HAP-1 (cell line): ENCODE data around the gene ACOXL.

Experiments used
- DNase-seq, 2 experiments: peaks; one replicate each; pipeline ENCODE4 v3.0.0-alpha.2; 2016 to 2020; ENCODE audit warnings: low spot score in 2 of 2
- H3K27me3 ChIP-seq: fragments of 250-450 bp; sonication (Bioruptor Pico); 2 replicates; pipeline ENCODE4 v1.5.1; 2020; ENCODE audit warnings: low read depth, mild to moderate bottlenecking, moderate library complexity
- H3K36me3 ChIP-seq: fragments of 250-450 bp; sonication (Bioruptor Pico); replicated peaks from 2 replicates; pipeline ENCODE4 v1.5.1; 2020; ENCODE audit warnings: mild to moderate bottlenecking
- H3K4me1 ChIP-seq: fragments of 250-450 bp; sonication (Bioruptor Pico); 2 replicates; pipeline ENCODE4 v1.5.1; 2020; ENCODE audit warnings: mild to moderate bottlenecking
- H3K4me3 ChIP-seq: fragments of 250-450 bp; sonication (Bioruptor Pico); 2 replicates; pipeline ENCODE4 v1.5.1; 2020; ENCODE audit warnings: mild to moderate bottlenecking, moderate library complexity
- H3K9me3 ChIP-seq: fragments of 250-450 bp; sonication (Bioruptor Pico); 2 replicates; pipeline ENCODE4 v1.5.1; 2020; ENCODE audit warnings: mild to moderate bottlenecking, moderate library complexity
- in situ Hi-C: fragments of 300-500 bp; cut with MboI; formaldehyde crosslinking; loops from 3 replicates; pipeline ENCODE4 v1.14.3; 2020; ENCODE audit warnings: low sequenced_read_pairs, inconsistent platforms, mixed read lengths

The ACOXL gene

GRCh38 chr2:110712737-110713136, 19.6 kb upstream of the ACOXL start:
- no peak for DNase-seq
- no peaks in the 10 kb centered on the region for H3K9me3 ChIP-seq
- H3K4me1 ChIP-seq = no peaks in the 10 kb centered on the region
- H3K4me3 ChIP-seq = no peak overlapping the region
- in situ Hi-C loops = no loop called here
- H3K27me3 ChIP-seq = peaks cover 4% of the 10 kb centered on the region; the same call in 1 of the 2 replicates
- no peaks in the 10 kb centered on the region for H3K36me3 ChIP-seq

GRCh38 chr2:110713513-110714362, 18.6 kb upstream of the ACOXL start:
- Histone ChIP-seq H3K27me3 (peaks cover 4% of the 10 kb centered on the region; the same call in 1 of the 2 replicates), H3K4me1 (no peaks in the 10 kb centered on the region), H3K4me3 (no peak overlapping the region), H3K36me3 (no peaks in the 10 kb centered on the region), H3K9me3 (no peaks in the 10 kb centered on the region)
- in situ Hi-C loops = no loop called here
- DNase-seq = no peak

GRCh38 chr2:110714452-110715224, 17.7 kb upstream of the ACOXL start:
- Histone ChIP-seq H3K4me3 (no peak overlapping the region), H3K4me1 (no peaks in the 10 kb centered on the region), H3K27me3 (peaks cover 4% of the 10 kb centered on the region; the same call in 1 of the 2 replicates), H3K36me3 (no peaks in the 10 kb centered on the region), H3K9me3 (no peaks in the 10 kb centered on the region)
- in situ Hi-C loops = no loop called here
- no peak for DNase-seq

- no peaks in the 10 kb centered on the region for H3K36me3 ChIP-seq
- H3K9me3 ChIP-seq = no peaks in the 10 kb centered on the region
- H3K4me1 ChIP-seq = no peaks in the 10 kb centered on the region
- in situ Hi-C loops = no loop called here
- no peaks in the 10 kb centered on the region for H3K27me3 ChIP-seq
- no peak overlapping the region for H3K4me3 ChIP-seq
- no peak for DNase-seq
Observed at GRCh38 chr2:110716959-110717645, 15.3 kb upstream of the ACOXL start.

- H3K4me3 ChIP-seq = no peak overlapping the region
- H3K27me3 ChIP-seq = no peaks in the 10 kb centered on the region
- DNase-seq = no peak
- no peaks in the 10 kb centered on the region for H3K36me3 ChIP-seq
- in situ Hi-C loops = no loop called here
- no peaks in the 10 kb centered on the region for H3K4me1 ChIP-seq
- H3K9me3 ChIP-seq = no peaks in the 10 kb centered on the region
Observed at GRCh38 chr2:110717734-110718133, 14.6 kb upstream of the ACOXL start.

GRCh38 chr2:110718382-110718781, 14.0 kb upstream of the ACOXL start:
- no peaks in the 10 kb centered on the region for H3K9me3 ChIP-seq
- H3K36me3 ChIP-seq = no peaks in the 10 kb centered on the region
- in situ Hi-C loops = no loop called here
- no peaks in the 10 kb centered on the region for H3K27me3 ChIP-seq
- no peak for DNase-seq
- H3K4me3 ChIP-seq = no peak overlapping the region
- no peaks in the 10 kb centered on the region for H3K4me1 ChIP-seq

GRCh38 chr2:110718990-110719389, 13.4 kb upstream of the ACOXL start:
- Histone ChIP-seq H3K9me3 (no peaks in the 10 kb centered on the region), H3K4me3 (no peak overlapping the region), H3K4me1 (no peaks in the 10 kb centered on the region), H3K36me3 (no peaks in the 10 kb centered on the region), H3K27me3 (no peaks in the 10 kb centered on the region)
- in situ Hi-C loops = no loop called here
- no peak for DNase-seq

GRCh38 chr2:110720547-110720946, 11.8 kb upstream of the ACOXL start:
- no peaks in the 10 kb centered on the region for H3K27me3 ChIP-seq
- DNase-seq = no peak
- no peak overlapping the region for H3K4me3 ChIP-seq
- no peaks in the 10 kb centered on the region for H3K36me3 ChIP-seq
- no peaks in the 10 kb centered on the region for H3K9me3 ChIP-seq
- no peaks in the 10 kb centered on the region for H3K4me1 ChIP-seq
- in situ Hi-C loops = no loop called here

GRCh38 chr2:110724820-110725219, 7.6 kb upstream of the ACOXL start:
- in situ Hi-C loops = no loop called here

GRCh38 chr2:110725370-110725769, 7.0 kb upstream of the ACOXL start:
- DNase-seq = no peak
- no peaks in the 10 kb centered on the region for H3K36me3 ChIP-seq
- H3K4me3 ChIP-seq = no peak overlapping the region
- no peaks in the 10 kb centered on the region for H3K9me3 ChIP-seq
- no peaks in the 10 kb centered on the region for H3K27me3 ChIP-seq
- in situ Hi-C loops = no loop called here
- H3K4me1 ChIP-seq = peaks cover 12% of the 10 kb centered on the region

More at GRCh38 chr2:110724820-110725219, 7.6 kb upstream of the ACOXL start:
- Histone ChIP-seq H3K4me3 (no peak overlapping the region), H3K9me3 (no peaks in the 10 kb centered on the region), H3K4me1 (peaks cover 12% of the 10 kb centered on the region), H3K27me3 (no peaks in the 10 kb centered on the region), H3K36me3 (no peaks in the 10 kb centered on the region)
- DNase-seq = no peak

GRCh38 chr2:110725859-110726258, 6.5 kb upstream of the ACOXL start:
- Histone ChIP-seq H3K36me3 (no peaks in the 10 kb centered on the region), H3K4me3 (no peak overlapping the region), H3K4me1 (peaks cover 12% of the 10 kb centered on the region), H3K27me3 (no peaks in the 10 kb centered on the region), H3K9me3 (no peaks in the 10 kb centered on the region)
- in situ Hi-C loops = no loop called here
- DNase-seq = no peak

GRCh38 chr2:110726285-110726684, 6.1 kb upstream of the ACOXL start:
- no peak for DNase-seq
- no peaks in the 10 kb centered on the region for H3K27me3 ChIP-seq
- in situ Hi-C loops = no loop called here
- peaks cover 12% of the 10 kb centered on the region for H3K4me1 ChIP-seq
- no peaks in the 10 kb centered on the region for H3K9me3 ChIP-seq
- no peak overlapping the region for H3K4me3 ChIP-seq
- H3K36me3 ChIP-seq = no peaks in the 10 kb centered on the region

- no peaks in the 10 kb centered on the region for H3K27me3 ChIP-seq
- no peaks in the 10 kb centered on the region for H3K9me3 ChIP-seq
- H3K4me1 ChIP-seq = peaks cover 12% of the 10 kb centered on the region
- no peak overlapping the region for H3K4me3 ChIP-seq
- no peak for DNase-seq
- no peaks in the 10 kb centered on the region for H3K36me3 ChIP-seq
- in situ Hi-C loops = no loop called here
Observed at GRCh38 chr2:110727923-110728322, 4.5 kb upstream of the ACOXL start.

- no peaks in the 10 kb centered on the region for H3K36me3 ChIP-seq
- H3K4me3 ChIP-seq = no peak overlapping the region
- peaks cover 12% of the 10 kb centered on the region for H3K4me1 ChIP-seq
- H3K27me3 ChIP-seq = no peaks in the 10 kb centered on the region
- no peaks in the 10 kb centered on the region for H3K9me3 ChIP-seq
- DNase-seq = peak; percentile 81 to 83
- in situ Hi-C loops = no loop called here
Observed at GRCh38 chr2:110729106-110729505, 3.3 kb upstream of the ACOXL start.
